T-cell (primary cell): ENCODE measurements around the gene CCDC7. TPM values are rescaled to one million over a fixed set of nuclear protein-coding genes. Genes with fewer than 3 reads are reported as not detected.
"Not testable (repeated sequence)": the region's sequence is repeated elsewhere in the genome, so short reads cannot be mapped to it uniquely, and the experiment has no call there.

Experiments
- ATAC-seq, 4 experiments: fragments of 200-7000 bp in 3 of 4; fragments of 150-1000 bp in 1 of 4; cut with Tn5 transposase; replicated peaks in 1 of 4; 1 replicate in 3 of 4; 2 replicates in 1 of 4; pipeline ENCODE4 v1.10.0; 2021; ENCODE audit warnings: moderate library complexity in 3 of 4, mild to moderate bottlenecking in 2 of 4, moderate number of reproducible peaks in 1 of 4
- CTCF ChIA-PET, 2 donors: fragments of 300-600 bp; sonication (Branson Sonifier 250); formaldehyde crosslinking; loops; one replicate each; lab custom pipeline; 2022; ENCODE audit warnings: antibody characterized with exemption in 2 of 2; lab: Charles Lee
- POLR2A ChIA-PET, 2 donors: fragments of 300-600 bp; sonication (Branson Sonifier 250); formaldehyde crosslinking; loops; one replicate each; lab custom pipeline; 2022; ENCODE audit warnings: antibody characterized with exemption in 2 of 2; lab: Charles Lee
- DNase-seq, 35 experiments: peaks; one replicate each; pipeline versions ENCODE4 v3.0.0 to v3.0.0-alpha.2; 2013 to 2023
- H3K27ac ChIP-seq: one replicate; pipeline ENCODE4 v1.5.1; 2013; ENCODE audit warnings: low read length
- H3K27me3 ChIP-seq, 2 experiments: replicated peaks in 1 of 2; 1 replicate in 1 of 2; 2 replicates in 1 of 2; pipeline versions ENCODE4 v1.6.1 to v1.7.0; 2013; ENCODE audit warnings: low read length in 1 of 2, mixed read lengths in 1 of 2; ENCODE audit not compliant: control insufficient read depth in 2 of 2, insufficient read depth in 2 of 2; ENCODE audit errors: extremely low read depth in 1 of 2
- H3K36me3 ChIP-seq, 2 donors: 1 replicate in 1 of 2; 2 replicates in 1 of 2; pipeline versions ENCODE4 v1.6.1 to v1.7.0; 2013; ENCODE audit warnings: low read length in 1 of 2; ENCODE audit not compliant: control insufficient read depth in 2 of 2, insufficient read depth in 1 of 2; ENCODE audit errors: extremely low read depth in 1 of 2
- H3K4me1 ChIP-seq, 2 experiments: 1 replicate in 1 of 2; 2 replicates in 1 of 2; pipeline versions ENCODE4 v1.6.1 to v1.7.0; 2013; ENCODE audit warnings: low read length in 2 of 2, mixed read lengths in 1 of 2; ENCODE audit not compliant: insufficient read depth in 2 of 2, control insufficient read depth in 1 of 2; ENCODE audit errors: extremely low read depth in 1 of 2
- H3K4me3 ChIP-seq, 2 donors: 1 replicate in 1 of 2; 2 replicates in 1 of 2; pipeline versions ENCODE4 v1.5.1 to v1.7.0; 2013; ENCODE audit warnings: mild to moderate bottlenecking in 2 of 2, low read length in 1 of 2, moderate library complexity in 1 of 2; ENCODE audit not compliant: control insufficient read depth in 1 of 2; ENCODE audit errors: extremely low read depth in 1 of 2
- H3K9me3 ChIP-seq: 2 replicates; pipeline ENCODE4 v1.7.0; 2013
- H3K27ac Mint-ChIP-seq, 2 donors: one replicate each; pipeline ENCODE4 v1.8.0; 2020 to 2021; ENCODE audit warnings: mild to moderate bottlenecking in 2 of 2, mixed read lengths in 2 of 2
- H3K27me3 Mint-ChIP-seq, 2 donors: one replicate each; pipeline ENCODE4 v1.8.0; 2021 to 2022; ENCODE audit warnings: mixed read lengths in 2 of 2
- H3K36me3 Mint-ChIP-seq: one replicate; pipeline ENCODE4 v1.8.0; 2021; ENCODE audit warnings: mixed read lengths
- H3K4me1 Mint-ChIP-seq, 3 donors: one replicate each; pipeline ENCODE4 v1.8.0; 2020 to 2022; ENCODE audit warnings: mixed read lengths in 3 of 3, mild to moderate bottlenecking in 1 of 3
- H3K4me3 Mint-ChIP-seq, 3 donors: one replicate each; pipeline ENCODE4 v1.8.0; 2020 to 2022; ENCODE audit warnings: mild to moderate bottlenecking in 3 of 3, mixed read lengths in 3 of 3, moderate library complexity in 3 of 3
- H3K9me3 Mint-ChIP-seq, 3 donors: one replicate each; pipeline ENCODE4 v1.8.0; 2020 to 2022; ENCODE audit warnings: mixed read lengths in 3 of 3
- WGBS: methylation state at CpG from one replicate; pipeline ENCODE4 v1.1.5; 2013; ENCODE audit warnings: missing lambda C conversion rate; ENCODE audit not compliant: insufficient coverage; 5-methylcytosine and 5-hydroxymethylcytosine counted together
- total RNA-seq, 35 experiments: library from RNA in 6 of 35; stranded (reverse) in 6 of 35; fragments of 120-200 nt in 1 of 35; gene quantifications; one replicate each; pipeline versions ENCODE4 v1.2.1 to v1.2.4 and lab custom pipeline; 2013 to 2026

The CCDC7 gene
- total RNA-seq, 5 donors from 2014 or later (not counting 1 experiment from before 2014, with no cell fraction given): 48.1 to 74.6 (median 62.1) TPM

GRCh38 chr10:32459051-32459698 lies 13.2 kb downstream of the CCDC7 start:
- POLR2A ChIA-PET: interaction anchor here (0.6 to 2.1 kb wide), 4 partner anchors 14 to 134 kb away, joined by 4 to 6 read pairs (median 5); partner anchors contain the start of gene CCDC7 (in 1 of the 2)
- peaks cover 0 to 13% of the 10 kb centered on the region in 2 donors for H3K36me3 ChIP-seq
- H3K4me1 Mint-ChIP-seq: peaks cover 41 to 51% (median 42%) of the 10 kb centered on the region in 3 donors
- peak overlapping the region; percentile 48 for H3K27ac ChIP-seq
- H3K27me3 ChIP-seq: no peaks in the 10 kb centered on the region
- WGBS: 0% methylated on average over 1 of the region's 1 CpG
- no peaks in the 10 kb centered on the region for H3K9me3 ChIP-seq
- CTCF ChIA-PET: interaction anchor here (0.5 to 2.2 kb wide), 6 partner anchors 10 to 699 kb away, joined by 3 to 14 read pairs (median 4); partner anchors contain the start of gene CCDC7 (in 1 of the 2)
- peaks cover 38% of the 10 kb centered on the region for H3K36me3 Mint-ChIP-seq
- DNase-seq (peak in 34 of 35 experiments; percentile 14 to 85 (median 54)), ATAC-seq (peak; percentile 99 to 100 (median 100))
- H3K27me3 Mint-ChIP-seq: no peaks in the 10 kb centered on the region
- H3K4me1 ChIP-seq: peaks cover 12 to 38% of the 10 kb centered on the region in 2 experiments
- H3K9me3 Mint-ChIP-seq: no peaks in the 10 kb centered on the region
- H3K27ac Mint-ChIP-seq: peak overlapping the region; percentile 85 to 87
- peak overlapping the region in 2 of 3 donors; percentile 49 to 56 for H3K4me3 Mint-ChIP-seq
- H3K4me3 ChIP-seq: no peak overlapping the region

GRCh38 chr10:32461203-32461602 lies 15.3 kb downstream of the CCDC7 start:
- Mint-ChIP-seq H3K27ac (peak overlapping the region in 1 of 2 donors; percentile 48), H3K4me1 (peaks cover 45 to 52% (median 50%) of the 10 kb centered on the region in 3 donors), H3K4me3 (no peak overlapping the region), H3K36me3 (peaks cover 45% of the 10 kb centered on the region), H3K27me3 (no peaks in the 10 kb centered on the region), H3K9me3 (no peaks in the 10 kb centered on the region)
- peaks cover 0 to 6% of the 10 kb centered on the region in 2 donors for H3K36me3 ChIP-seq
- WGBS: no CpG with 5 or more reads among the region's 1 CpG
- peaks cover 12 to 38% of the 10 kb centered on the region in 2 experiments for H3K4me1 ChIP-seq
- H3K9me3 ChIP-seq: no peaks in the 10 kb centered on the region
- H3K27ac ChIP-seq: peak overlapping the region; percentile 39
- no peak overlapping the region for H3K4me3 ChIP-seq
- H3K27me3 ChIP-seq: no peaks in the 10 kb centered on the region
- DNase-seq (no peak), ATAC-seq (no peak)
- POLR2A ChIA-PET: no interaction called here
- CTCF ChIA-PET: interaction anchor here in 1 of 2 donors (1.0 to 1.1 kb wide), 2 partner anchors 10 to 15 kb away, joined by 3 read pairs; partner anchors contain the start of gene CCDC7

- H3K9me3 ChIP-seq: no peaks in the 10 kb centered on the region
- ChIA-PET CTCF (no interaction called here), POLR2A (no interaction called here)
- Mint-ChIP-seq H3K4me3 (no peak overlapping the region), H3K4me1 (peaks cover 0 to 8% (median 4%) of the 10 kb centered on the region in 3 donors), H3K27ac (no peak overlapping the region), H3K27me3 (no peaks in the 10 kb centered on the region), H3K9me3 (no peaks in the 10 kb centered on the region), H3K36me3 (peaks cover 67% of the 10 kb centered on the region)
- WGBS: no CpG with 5 or more reads among the region's 1 CpG
- no peaks in the 10 kb centered on the region for H3K4me1 ChIP-seq
- no peak for ATAC-seq
- no peak overlapping the region for H3K4me3 ChIP-seq
- DNase-seq: no peak
- H3K27ac ChIP-seq: no peak overlapping the region
- no peaks in the 10 kb centered on the region for H3K27me3 ChIP-seq
- H3K36me3 ChIP-seq: peaks cover 0 to 19% of the 10 kb centered on the region in 2 donors
Measured at GRCh38 chr10:32471232-32471631, 25.3 kb downstream of the CCDC7 start.

GRCh38 chr10:32477499-32477898 lies 31.6 kb downstream of the CCDC7 start:
- no peaks in the 10 kb centered on the region for H3K27me3 Mint-ChIP-seq
- H3K4me3 Mint-ChIP-seq: no peak overlapping the region
- ATAC-seq (no peak), DNase-seq (no peak)
- 100% methylated on average over 1 of the region's 1 CpG for WGBS
- no peak overlapping the region for H3K27ac Mint-ChIP-seq
- Histone ChIP-seq H3K4me1 (no peaks in the 10 kb centered on the region), H3K27ac (no peak overlapping the region), H3K36me3 (peaks cover 0 to 22% of the 10 kb centered on the region in 2 donors), H3K27me3 (no peaks in the 10 kb centered on the region), H3K9me3 (peaks cover 5% of the 10 kb centered on the region), H3K4me3 (no peak overlapping the region)
- POLR2A ChIA-PET: no interaction called here
- peaks cover 11 to 23% (median 15%) of the 10 kb centered on the region in 3 donors for H3K9me3 Mint-ChIP-seq
- H3K4me1 Mint-ChIP-seq: peaks cover 0 to 6% (median 0%) of the 10 kb centered on the region in 3 donors
- peaks cover 82% of the 10 kb centered on the region for H3K36me3 Mint-ChIP-seq
- CTCF ChIA-PET: interaction anchor here in 1 of 2 donors (0.5 kb wide), 1 partner anchor 783 kb away, joined by 3 read pairs; no protein-coding TSS in a partner anchor

GRCh38 chr10:32481606-32482005 lies 35.7 kb downstream of the CCDC7 start:
- H3K27ac Mint-ChIP-seq: no peak overlapping the region
- Histone ChIP-seq H3K4me1 (no peaks in the 10 kb centered on the region), H3K4me3 (no peak overlapping the region), H3K36me3 (peaks cover 0 to 15% of the 10 kb centered on the region in 2 donors), H3K9me3 (peaks cover 5% of the 10 kb centered on the region), H3K27me3 (no peaks in the 10 kb centered on the region), H3K27ac (no peak overlapping the region)
- H3K9me3 Mint-ChIP-seq: peaks cover 11 to 36% (median 15%) of the 10 kb centered on the region in 3 donors
- ATAC-seq (no peak), DNase-seq (no peak)
- H3K4me3 Mint-ChIP-seq: no peak overlapping the region
- H3K4me1 Mint-ChIP-seq: peaks cover 0 to 6% (median 5%) of the 10 kb centered on the region in 3 donors
- peaks cover 84% of the 10 kb centered on the region for H3K36me3 Mint-ChIP-seq
- CTCF ChIA-PET: no interaction called here
- POLR2A ChIA-PET: interaction anchor here in 1 of 2 donors (0.6 kb wide), 1 partner anchor 55 kb away, joined by 3 read pairs; no protein-coding TSS in a partner anchor
- no peaks in the 10 kb centered on the region for H3K27me3 Mint-ChIP-seq

GRCh38 chr10:32483019-32483502 lies 37.1 kb downstream of the CCDC7 start:
- H3K27me3 Mint-ChIP-seq, H3K27ac ChIP-seq, H3K4me1 ChIP-seq, H3K4me3 Mint-ChIP-seq, POLR2A ChIA-PET, H3K27me3 ChIP-seq, H3K27ac Mint-ChIP-seq, ATAC-seq, H3K9me3 ChIP-seq, H3K4me3 ChIP-seq, DNase-seq, CTCF ChIA-PET: not testable (repeated sequence)
- Mint-ChIP-seq H3K9me3 (peaks cover 14 to 42% (median 15%) of the 10 kb centered on the region in 3 donors), H3K4me1 (peaks cover 0 to 11% (median 7%) of the 10 kb centered on the region in 3 donors), H3K36me3 (peaks cover 83% of the 10 kb centered on the region)
- peaks cover under 1 to 12% of the 10 kb centered on the region in 2 donors for H3K36me3 ChIP-seq
